ENCODE data around the gene HMG20A. TPM values are rescaled to one million over a fixed set of nuclear protein-coding genes. Genes with fewer than 3 reads are reported as not detected.

HMG20A gene
- total RNA-seq, 3 donors from 2014 or later (not counting 1 experiment from before 2014, with no cell fraction given): 48.4 to 71.0 (median 53.9) TPM

GRCh38 chr15:77499087-77499760, 78.5 kb downstream of the HMG20A start:
- ATAC-seq (no peak), DNase-seq (no peak)
- H3K4me3 ChIP-seq (ENCODE audit: low read length): no peak overlapping the region
- no peak for TF ChIP-seq CTCF (IDR thresholded peaks at IDR 0.05)
- no peaks in the 10 kb centered on the region for H3K9me3 ChIP-seq (ENCODE audit: control insufficient read depth, insufficient read depth, low read length)
- H3K4me1 Mint-ChIP-seq: peaks cover 0 to 2% of the 10 kb centered on the region in 2 donors
- H3K4me3 Mint-ChIP-seq: no peak overlapping the region
- 90% methylated on average over 4 of the region's 4 CpGs for WGBS (ENCODE audit: insufficient coverage)
- no peaks in the 10 kb centered on the region for H3K36me3 ChIP-seq (ENCODE audit: control insufficient read depth, insufficient read depth, low read length)
- H3K27ac Mint-ChIP-seq: no peak overlapping the region
- H3K27me3 Mint-ChIP-seq (ENCODE audit: low read depth in 2 of 2): no peaks in the 10 kb centered on the region
- H3K27ac ChIP-seq (ENCODE audit: low read length): no peak overlapping the region
- H3K36me3 Mint-ChIP-seq: peaks cover 8% of the 10 kb centered on the region
- H3K4me1 ChIP-seq (ENCODE audit: control insufficient read depth, insufficient read depth, low read length): peaks cover 8% of the 10 kb centered on the region
- H3K9me3 Mint-ChIP-seq: no peaks in the 10 kb centered on the region
- intact Hi-C loops (cut with micrococcal nuclease): no loop called here
- no peaks in the 10 kb centered on the region for H3K27me3 ChIP-seq (ENCODE audit: control insufficient read depth, insufficient read depth, low read length)

- intact Hi-C loops (cut with micrococcal nuclease): no loop called here
- no peaks in the 10 kb centered on the region for H3K9me3 Mint-ChIP-seq
- no peak overlapping the region for H3K4me3 ChIP-seq (ENCODE audit: low read length)
Observed at GRCh38 chr15:77500989-77501388, 80.3 kb downstream of the HMG20A start.

GRCh38 chr15:77502379-77503095, 81.8 kb downstream of the HMG20A start:
- Histone ChIP-seq H3K4me1 (ENCODE audit: control insufficient read depth, insufficient read depth, low read length) (no peaks in the 10 kb centered on the region), H3K27me3 (ENCODE audit: control insufficient read depth, insufficient read depth, low read length) (no peaks in the 10 kb centered on the region), H3K9me3 (ENCODE audit: control insufficient read depth, insufficient read depth, low read length) (no peaks in the 10 kb centered on the region), H3K27ac (ENCODE audit: low read length) (no peak overlapping the region), H3K36me3 (ENCODE audit: control insufficient read depth, insufficient read depth, low read length) (no peaks in the 10 kb centered on the region), H3K4me3 (ENCODE audit: low read length) (no peak overlapping the region)
- no peak for DNase-seq
- Mint-ChIP-seq H3K4me3 (no peak overlapping the region), H3K27me3 (ENCODE audit: low read depth in 2 of 2) (no peaks in the 10 kb centered on the region), H3K36me3 (peaks cover 8% of the 10 kb centered on the region), H3K4me1 (peaks cover 0 to 5% of the 10 kb centered on the region in 2 donors), H3K27ac (no peak overlapping the region), H3K9me3 (no peaks in the 10 kb centered on the region)
- WGBS (ENCODE audit: insufficient coverage): 89% methylated on average over 7 of the region's 7 CpGs
- intact Hi-C loops (cut with micrococcal nuclease): no loop called here
- ATAC-seq: no peak
- no peak for TF ChIP-seq CTCF (IDR thresholded peaks at IDR 0.05)

More at GRCh38 chr15:77500989-77501388, 80.3 kb downstream of the HMG20A start:
- Mint-ChIP-seq H3K27ac (no peak overlapping the region), H3K4me1 (no peaks in the 10 kb centered on the region), H3K4me3 (no peak overlapping the region), H3K27me3 (ENCODE audit: low read depth in 2 of 2) (no peaks in the 10 kb centered on the region), H3K36me3 (peaks cover 8% of the 10 kb centered on the region)
- Histone ChIP-seq H3K27me3 (ENCODE audit: control insufficient read depth, insufficient read depth, low read length) (no peaks in the 10 kb centered on the region), H3K27ac (ENCODE audit: low read length) (no peak overlapping the region), H3K4me1 (ENCODE audit: control insufficient read depth, insufficient read depth, low read length) (peaks cover 8% of the 10 kb centered on the region), H3K9me3 (ENCODE audit: control insufficient read depth, insufficient read depth, low read length) (no peaks in the 10 kb centered on the region), H3K36me3 (ENCODE audit: control insufficient read depth, insufficient read depth, low read length) (no peaks in the 10 kb centered on the region)
- no peak for ATAC-seq
- 100% methylated on average over 2 of the region's 2 CpGs for WGBS (ENCODE audit: insufficient coverage)
- no peak for TF ChIP-seq CTCF (IDR thresholded peaks at IDR 0.05)
- DNase-seq: no peak

Measured in natural killer cell (primary cell).